Activated gamma-delta T cell (primary cell): Measurements from ENCODE around the gene HRAS.

Experiments
- DNase-seq: peaks from one replicate; lab custom pipeline; 2025; lab: John Stamatoyannopoulos, UW

Gene HRAS

GRCh38 chr11:494761-495536, 40.4 kb downstream of the HRAS start:
- DNase-seq, result no peak

GRCh38 chr11:492427-493226, 42.7 kb downstream of the HRAS start:
- no peak for DNase-seq

- no peak for DNase-seq
Measured at GRCh38 chr11:491358-491757, 44.0 kb downstream of the HRAS start.

- no peak for DNase-seq
Measured at GRCh38 chr11:490930-491260, 44.5 kb downstream of the HRAS start.

- DNase-seq, result no peak
Measured at GRCh38 chr11:490186-490929, 45.0 kb downstream of the HRAS start.

GRCh38 chr11:489610-490185, 45.7 kb downstream of the HRAS start:
- DNase-seq, result no peak

GRCh38 chr11:488992-489391, 46.4 kb downstream of the HRAS start:
- DNase-seq, result no peak

GRCh38 chr11:488579-488978, 46.8 kb downstream of the HRAS start:
- no peak for DNase-seq

GRCh38 chr11:488062-488461, 47.3 kb downstream of the HRAS start:
- DNase-seq, result no peak

- no peak for DNase-seq
Measured at GRCh38 chr11:487571-488021, 47.8 kb downstream of the HRAS start.

- no peak for DNase-seq
Measured at GRCh38 chr11:486189-486588, 49.2 kb downstream of the HRAS start.

- no peak for DNase-seq
Measured at GRCh38 chr11:484616-485015, 50.8 kb downstream of the HRAS start.
